HG02981 (cell line): ENCODE data around the gene UBFD1.
"Not testable (repeated sequence)": the region's sequence is repeated elsewhere in the genome, so short reads cannot be mapped to it uniquely, and the experiment has no call there.

Experiments used
- ATAC-seq: cut with Tn5 transposase; IDR thresholded peaks from one replicate; pipeline ENCODE4 v1.9.1; 2021; ENCODE audit warnings: mild to moderate bottlenecking, moderate library complexity; ENCODE audit not compliant: unreplicated experiment

Gene UBFD1

GRCh38 chr16:23595951-23596720, 38.6 kb downstream of the UBFD1 start, which contains the start of gene NDUFAB1:
Gene NDUFAB1, minus strand, starts transcription at chr16:23596316. Its CDS starts 26 bp downstream, at chr16:23596290.
- ATAC-seq = peak; percentile 90

- ATAC-seq = no peak
Measured at GRCh38 chr16:23597003-23597756, 39.7 kb downstream of the UBFD1 start.

- no peak for ATAC-seq
Measured at GRCh38 chr16:23607726-23608125, 50.2 kb downstream of the UBFD1 start.

GRCh38 chr16:23608194-23608593, 50.7 kb downstream of the UBFD1 start:
- no peak for ATAC-seq

- ATAC-seq = no peak
Measured at GRCh38 chr16:23609929-23610328, 52.4 kb downstream of the UBFD1 start.

- ATAC-seq = not testable (repeated sequence)
Measured at GRCh38 chr16:23610905-23611304, 53.4 kb downstream of the UBFD1 start.

- no peak for ATAC-seq
Measured at GRCh38 chr16:23611936-23612335, 54.4 kb downstream of the UBFD1 start.

GRCh38 chr16:23615805-23616204, 58.3 kb downstream of the UBFD1 start:
- ATAC-seq = no peak
